ENCODE data around the gene INO80D. TPM values are rescaled to one million over a fixed set of nuclear protein-coding genes. Genes with fewer than 3 reads are reported as not detected.
"Not testable (repeated sequence)": the region's sequence is repeated elsewhere in the genome, so short reads cannot be mapped to it uniquely, and the experiment has no call there.

INO80D gene
- total and polyA plus RNA-seq, 7 donors, result 1.7 to 17.7 (median 15.4) TPM

- WGBS, 3 donors, result 91 to 93% (median 93%) methylated on average over 10 of the region's 10 CpGs
- Histone ChIP-seq H3K36me3 (ENCODE audit: insufficient read depth in 1 of 2, low read depth in 1 of 2) (peaks cover 0 to 32% of the 10 kb centered on the region in 2 donors), H3K4me3 (no peak overlapping the region), H3K27me3 (ENCODE audit: insufficient read depth in 3 of 3, low read length in 2 of 3) (no peaks in the 10 kb centered on the region), H3K4me1 (no peaks in the 10 kb centered on the region), H3K27ac (no peak overlapping the region), H3K9me3 (no peaks in the 10 kb centered on the region)
- no peak for DNase-seq
- no peak for ATAC-seq
- intact Hi-C loops (cut with DNase I), result loop anchor here in 1 of 2 donors (10.0 kb wide), 1 partner anchor 127 kb away; the partner anchor contains the start of genes EEF1B2 and NDUFS1
- TF ChIP-seq, protein P1, sequence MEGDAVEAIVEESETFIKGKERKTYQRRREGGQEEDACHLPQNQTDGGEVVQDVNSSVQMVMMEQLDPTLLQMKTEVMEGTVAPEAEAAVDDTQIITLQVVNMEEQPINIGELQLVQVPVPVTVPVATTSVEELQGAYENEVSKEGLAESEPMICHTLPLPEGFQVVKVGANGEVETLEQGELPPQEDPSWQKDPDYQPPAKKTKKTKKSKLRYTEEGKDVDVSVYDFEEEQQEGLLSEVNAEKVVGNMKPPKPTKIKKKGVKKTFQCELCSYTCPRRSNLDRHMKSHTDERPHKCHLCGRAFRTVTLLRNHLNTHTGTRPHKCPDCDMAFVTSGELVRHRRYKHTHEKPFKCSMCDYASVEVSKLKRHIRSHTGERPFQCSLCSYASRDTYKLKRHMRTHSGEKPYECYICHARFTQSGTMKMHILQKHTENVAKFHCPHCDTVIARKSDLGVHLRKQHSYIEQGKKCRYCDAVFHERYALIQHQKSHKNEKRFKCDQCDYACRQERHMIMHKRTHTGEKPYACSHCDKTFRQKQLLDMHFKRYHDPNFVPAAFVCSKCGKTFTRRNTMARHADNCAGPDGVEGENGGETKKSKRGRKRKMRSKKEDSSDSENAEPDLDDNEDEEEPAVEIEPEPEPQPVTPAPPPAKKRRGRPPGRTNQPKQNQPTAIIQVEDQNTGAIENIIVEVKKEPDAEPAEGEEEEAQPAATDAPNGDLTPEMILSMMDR (IDR thresholded peaks at IDR 0.05), result no peak
Observed at GRCh38 chr2:206028101-206028500, 57.9 kb downstream of the INO80D start.

GRCh38 chr2:206023183-206023582 lies 62.8 kb downstream of the INO80D start:
- H3K27ac ChIP-seq, result no peak overlapping the region
- H3K4me3 ChIP-seq, result no peak overlapping the region
- peaks cover 0 to 46% of the 10 kb centered on the region in 2 donors for H3K36me3 ChIP-seq (ENCODE audit: insufficient read depth in 1 of 2, low read depth in 1 of 2)
- no peaks in the 10 kb centered on the region for H3K27me3 ChIP-seq (ENCODE audit: insufficient read depth in 3 of 3, low read length in 2 of 3)
- 86 to 91% (median 86%) methylated on average over 8 of the region's 8 CpGs for WGBS, 3 donors
- intact Hi-C loops (cut with DNase I), result loop anchor here in 1 of 2 donors (10.0 kb wide), 1 partner anchor 132 kb away; the partner anchor contains the start of genes EEF1B2 and NDUFS1
- DNase-seq, result no peak
- no peaks in the 10 kb centered on the region for H3K9me3 ChIP-seq
- no peaks in the 10 kb centered on the region for H3K4me1 ChIP-seq
- TF ChIP-seq, protein P1 (IDR thresholded peaks at IDR 0.05), result no peak
- no peak for ATAC-seq

DNA sequence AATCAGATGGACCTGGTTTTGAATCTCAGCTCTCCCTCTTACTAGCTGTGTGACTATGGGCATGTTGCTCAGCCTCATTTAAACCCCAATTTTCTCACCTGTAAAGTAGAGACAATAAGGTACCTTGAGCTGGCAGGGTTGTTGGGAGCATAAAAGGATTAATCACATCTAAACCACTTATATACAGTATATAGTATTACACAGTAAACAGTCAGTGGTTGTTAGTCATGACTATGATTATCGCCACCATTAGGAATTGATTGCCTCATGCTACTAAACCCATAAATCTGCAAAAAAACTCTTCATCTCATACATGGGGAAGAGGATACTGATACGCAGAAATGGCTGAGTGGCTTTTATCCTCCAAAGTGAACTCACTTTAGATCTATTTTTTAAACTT lies 65.8 kb downstream of the INO80D start:
- no peaks in the 10 kb centered on the region for H3K4me1 ChIP-seq
- 98 to 100% (median 99%) methylated on average over 2 of the region's 2 CpGs for WGBS, 3 donors
- intact Hi-C loops (cut with DNase I), result loop anchor here in 1 of 2 donors (10.0 kb wide), 1 partner anchor 135 kb away; the partner anchor contains the start of genes EEF1B2 and NDUFS1

GRCh38 chr2:206015746-206016145 lies 70.2 kb downstream of the INO80D start:
- not testable (repeated sequence) for H3K4me3 ChIP-seq

More for the DNA sequence above, 65.8 kb downstream of the INO80D start:
- H3K4me3 ChIP-seq, result no peak overlapping the region
- H3K27me3 ChIP-seq (ENCODE audit: insufficient read depth in 3 of 3, low read length in 2 of 3), result no peaks in the 10 kb centered on the region
- no peaks in the 10 kb centered on the region for H3K9me3 ChIP-seq
- DNase-seq (no peak), ATAC-seq (no peak)
- H3K27ac ChIP-seq, result no peak overlapping the region
- H3K36me3 ChIP-seq (ENCODE audit: insufficient read depth in 1 of 2, low read depth in 1 of 2), result peaks cover 5 to 59% of the 10 kb centered on the region in 2 donors
- TF ChIP-seq, protein P1 (IDR thresholded peaks at IDR 0.05), result no peak

GRCh38 chr2:206011795-206012194 lies 74.2 kb downstream of the INO80D start:
- TF ChIP-seq, protein P1 (IDR thresholded peaks at IDR 0.05), result no peak
- DNase-seq, result no peak
- Histone ChIP-seq H3K36me3 (ENCODE audit: insufficient read depth in 1 of 2, low read depth in 1 of 2) (peaks cover 4 to 77% of the 10 kb centered on the region in 2 donors), H3K27me3 (ENCODE audit: insufficient read depth in 3 of 3, low read length in 2 of 3) (no peaks in the 10 kb centered on the region), H3K9me3 (no peaks in the 10 kb centered on the region), H3K4me3 (no peak overlapping the region), H3K4me1 (no peaks in the 10 kb centered on the region), H3K27ac (no peak overlapping the region)
- ATAC-seq, result no peak
- 90 to 95% (median 95%) methylated on average over 1 of the region's 1 CpG for WGBS, 3 donors
- intact Hi-C loops (cut with DNase I), result no loop called here

More at GRCh38 chr2:206015746-206016145, 70.2 kb downstream of the INO80D start:
- H3K27ac ChIP-seq; H3K9me3 ChIP-seq; H3K4me1 ChIP-seq; intact Hi-C loops (cut with DNase I); DNase-seq; ATAC-seq; H3K27me3 ChIP-seq (ENCODE audit: insufficient read depth in 3 of 3, low read length in 2 of 3): not testable (repeated sequence)
- peaks cover 5 to 76% of the 10 kb centered on the region in 2 donors for H3K36me3 ChIP-seq (ENCODE audit: insufficient read depth in 1 of 2, low read depth in 1 of 2)
- 97 to 100% (median 97%) methylated on average over 2 of the region's 2 CpGs for WGBS, 3 donors
